GM18519 (cell line): ENCODE data around the gene PTRH2.
"Not testable (repeated sequence)": the region's sequence is repeated elsewhere in the genome, so short reads cannot be mapped to it uniquely, and the experiment has no call there.

Experiments used
- ATAC-seq: cut with Tn5 transposase; IDR thresholded peaks from one replicate; pipeline ENCODE4 v1.9.1; 2021; ENCODE audit warnings: mild to moderate bottlenecking, moderate library complexity; ENCODE audit not compliant: unreplicated experiment, low FRiP score

The PTRH2 gene

DNA sequence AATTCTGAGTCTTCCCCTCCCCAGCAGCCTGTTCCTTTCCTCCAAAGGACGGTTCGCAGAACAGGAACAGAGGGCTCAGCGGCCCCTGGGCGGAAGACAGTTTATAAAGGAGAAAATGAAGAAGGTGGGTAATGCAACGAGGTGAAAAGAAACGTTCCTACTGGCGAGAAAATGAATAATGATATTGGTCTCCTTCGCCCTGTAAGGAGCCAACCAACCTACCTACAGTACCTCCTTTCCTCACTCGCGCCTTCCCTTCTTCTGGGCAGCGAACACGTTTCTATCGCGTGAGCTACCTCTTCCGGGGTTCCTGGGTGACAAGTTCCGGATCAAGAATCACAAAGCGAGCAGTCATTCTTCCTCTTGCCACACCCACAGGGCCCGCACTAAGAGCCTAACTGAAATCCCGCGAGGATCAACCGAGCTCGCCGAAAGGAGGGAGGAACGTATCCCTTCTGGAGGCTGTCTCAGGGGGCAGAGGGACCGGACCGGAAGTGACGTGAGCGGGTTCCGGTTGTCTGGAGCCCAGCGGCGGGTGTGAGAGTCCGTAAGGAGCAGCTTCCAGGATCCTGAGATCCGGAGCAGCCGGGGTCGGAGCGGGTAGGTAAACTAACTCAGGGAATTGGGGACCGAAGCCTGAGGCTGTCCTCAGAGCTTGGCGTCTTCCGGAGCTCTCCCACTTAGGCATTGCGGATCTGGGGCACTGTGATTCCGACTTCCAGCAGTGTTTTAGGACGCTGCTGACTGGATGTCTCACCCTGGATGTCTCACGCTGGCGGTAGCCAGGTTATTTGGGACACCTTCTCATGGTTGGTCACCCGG is at the start of gene PTRH2, which contains the start of gene VMP1:
Gene PTRH2 (minus strand): TSS at position 282 of the 822 bp plus-strand sequence. CDS start 9,452 bp downstream, outside the sequence.
Gene VMP1 (plus strand): TSS at position 506 of the 822 bp plus-strand sequence. CDS start 23,793 bp downstream, outside the sequence.
- peak; percentile 84 for ATAC-seq

GRCh38 chr17:59756236-59756818 is 49.1 kb upstream of the PTRH2 start:
- no peak for ATAC-seq

- ATAC-seq = not testable (repeated sequence)
These were observed 47.8 kb upstream of the PTRH2 start for GRCh38 chr17:59755069-59755468.

- ATAC-seq = no peak
These were observed 47.3 kb upstream of the PTRH2 start for GRCh38 chr17:59754552-59754951.

DNA sequence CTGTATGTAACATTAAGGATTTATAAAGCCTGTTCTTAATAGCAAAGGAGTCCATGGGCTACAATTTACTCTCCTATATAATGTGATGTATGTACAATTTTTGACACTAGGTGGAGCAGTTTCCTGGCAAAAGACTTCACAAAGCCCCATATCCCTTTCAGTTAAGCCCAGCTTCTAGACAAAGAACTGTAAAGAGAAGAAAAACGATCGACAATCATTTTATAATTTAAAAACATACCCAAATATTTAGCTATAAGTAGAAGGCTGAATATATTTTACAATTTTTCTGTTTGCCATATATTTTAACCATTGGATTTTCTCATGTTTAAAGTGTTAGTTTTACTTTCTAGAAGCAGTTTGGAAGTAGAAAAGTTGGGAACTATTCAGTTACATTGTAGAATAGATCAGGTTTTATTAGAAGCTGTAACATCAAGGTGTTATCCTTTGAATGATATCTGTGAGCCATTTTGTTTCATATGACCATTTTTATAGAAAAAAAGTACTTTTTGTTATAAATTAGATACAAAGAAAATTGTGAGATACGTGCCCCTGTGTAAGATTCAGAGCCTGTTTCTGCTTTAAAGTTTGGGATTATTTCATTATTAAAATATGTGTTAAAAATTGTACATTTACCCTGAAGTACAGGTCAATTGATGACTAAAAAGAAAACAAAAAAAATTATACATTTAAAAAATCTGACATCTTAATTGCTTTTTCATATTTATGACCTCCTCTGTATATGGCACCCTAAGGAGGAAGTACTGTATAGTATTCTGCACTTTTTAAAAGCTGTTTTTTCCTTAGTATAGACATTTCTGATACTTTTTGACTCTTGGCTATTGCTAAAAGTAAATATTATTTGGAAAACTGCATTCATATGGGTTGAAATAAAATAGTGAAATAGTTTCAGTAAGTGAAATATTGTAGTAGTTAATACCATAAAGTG is 46.6 kb upstream of the PTRH2 start:
- ATAC-seq = no peak

DNA sequence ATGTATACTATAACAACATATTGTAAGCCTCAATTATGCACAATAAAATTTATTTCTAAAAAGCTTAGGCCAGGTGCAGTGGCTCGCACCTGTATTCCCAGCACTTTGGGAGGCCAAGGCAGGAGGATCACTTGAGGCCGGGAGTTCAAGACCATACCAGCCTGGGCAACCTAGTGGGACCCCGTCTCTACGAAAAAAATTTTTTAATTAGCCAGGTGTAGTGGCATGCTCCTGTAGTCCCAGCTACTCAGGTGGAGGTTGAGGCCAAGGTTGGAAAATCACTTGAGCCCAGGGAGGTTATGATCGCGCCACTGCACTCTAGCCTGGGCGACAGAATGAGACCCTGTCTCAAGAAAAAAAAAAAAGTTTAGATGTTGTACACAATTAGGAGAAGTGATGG is 45.7 kb upstream of the PTRH2 start:
- no peak for ATAC-seq

DNA sequence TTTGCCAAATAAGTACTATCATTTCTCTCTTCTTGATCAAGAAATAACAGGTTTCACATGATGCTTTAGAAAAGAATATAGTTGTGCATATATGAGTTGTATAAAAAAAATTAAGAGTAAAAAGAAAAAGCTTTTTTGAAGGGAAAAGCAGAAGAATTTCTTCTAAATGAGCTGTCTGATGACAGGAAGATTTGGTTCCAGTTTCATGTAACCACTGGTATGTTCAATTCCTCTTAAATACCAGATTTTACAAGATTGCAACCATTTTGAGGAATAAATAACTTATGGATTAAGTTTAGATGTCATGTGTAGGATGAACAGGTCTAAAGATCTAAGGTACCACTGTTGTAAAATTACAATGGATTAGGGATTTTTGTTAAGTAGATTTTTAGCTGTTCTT is 45.2 kb upstream of the PTRH2 start:
- ATAC-seq = no peak

- no peak for ATAC-seq
These were observed 44.8 kb upstream of the PTRH2 start for GRCh38 chr17:59751955-59752413.

DNA sequence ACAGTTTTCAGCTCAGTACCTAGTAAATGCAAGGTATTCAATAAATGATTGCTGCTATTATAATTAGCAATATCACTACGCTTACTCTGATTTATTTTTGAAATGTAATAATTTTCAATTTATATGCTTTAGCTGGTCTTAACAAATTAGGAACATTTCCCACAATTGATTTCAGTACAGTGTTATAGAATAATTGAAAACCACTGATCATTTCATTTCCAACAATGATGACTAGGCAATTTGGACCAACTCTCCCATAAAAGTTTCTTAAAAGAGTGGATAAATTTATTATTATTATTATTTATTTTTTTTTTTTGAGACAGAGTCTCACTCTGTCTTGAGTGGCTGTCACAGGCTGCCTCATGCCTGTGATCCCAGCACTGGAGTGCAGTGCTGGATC is 41.4 kb upstream of the PTRH2 start:
- no peak for ATAC-seq

DNA sequence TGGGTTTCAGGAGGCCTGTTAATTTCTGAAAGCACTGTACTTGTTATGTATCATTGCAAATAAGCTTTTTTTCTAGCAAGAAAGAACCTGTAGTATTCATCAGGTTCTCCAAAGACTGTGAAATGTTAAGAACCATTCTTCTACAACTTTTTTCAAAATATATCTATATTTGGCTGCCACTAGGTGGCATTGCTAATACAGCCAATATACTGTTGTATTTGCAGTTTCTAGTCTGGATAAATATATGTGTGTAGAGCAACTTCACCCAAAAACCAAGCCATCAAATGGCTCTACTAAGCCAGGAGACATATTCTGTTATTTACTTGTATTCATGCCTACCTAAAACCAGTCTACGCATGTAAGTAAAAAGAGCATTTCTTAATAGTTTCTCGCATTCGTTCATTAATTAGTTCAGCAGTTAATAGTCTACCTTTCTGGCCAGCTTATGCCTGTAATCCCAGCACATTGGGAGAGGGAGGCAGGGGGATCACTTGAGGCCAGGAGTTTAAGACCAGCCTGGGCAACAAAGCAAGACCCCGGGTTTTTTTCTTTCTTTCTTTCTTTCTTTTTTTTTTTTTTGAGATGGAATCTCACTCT is 39.7 kb upstream of the PTRH2 start:
- no peak for ATAC-seq

DNA sequence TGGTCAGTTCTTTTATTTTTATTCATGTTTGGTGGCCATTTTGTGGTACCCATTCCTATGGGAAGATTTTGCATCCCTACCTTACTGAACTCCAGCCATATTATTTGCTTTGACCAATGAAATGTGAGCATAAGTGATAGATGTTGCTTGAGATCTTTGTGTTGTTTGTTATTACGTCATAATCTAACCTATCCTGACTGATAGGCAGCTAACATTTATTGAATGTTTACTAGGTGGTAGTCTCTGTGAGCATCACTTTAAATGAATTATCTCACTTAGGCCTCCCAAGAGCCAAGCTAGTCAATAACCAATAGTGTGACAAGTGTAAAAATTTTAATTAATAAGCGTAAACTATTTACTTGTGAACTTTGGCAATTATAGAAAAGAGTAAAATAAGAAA is 37.8 kb upstream of the PTRH2 start:
- ATAC-seq = no peak

GRCh38 chr17:59743842-59744241 is 36.6 kb upstream of the PTRH2 start:
- ATAC-seq = no peak

- ATAC-seq = no peak
These were observed 30.1 kb upstream of the PTRH2 start for GRCh38 chr17:59737324-59737723.

- no peak for ATAC-seq
These were observed 27.0 kb upstream of the PTRH2 start for GRCh38 chr17:59734226-59734625.

DNA sequence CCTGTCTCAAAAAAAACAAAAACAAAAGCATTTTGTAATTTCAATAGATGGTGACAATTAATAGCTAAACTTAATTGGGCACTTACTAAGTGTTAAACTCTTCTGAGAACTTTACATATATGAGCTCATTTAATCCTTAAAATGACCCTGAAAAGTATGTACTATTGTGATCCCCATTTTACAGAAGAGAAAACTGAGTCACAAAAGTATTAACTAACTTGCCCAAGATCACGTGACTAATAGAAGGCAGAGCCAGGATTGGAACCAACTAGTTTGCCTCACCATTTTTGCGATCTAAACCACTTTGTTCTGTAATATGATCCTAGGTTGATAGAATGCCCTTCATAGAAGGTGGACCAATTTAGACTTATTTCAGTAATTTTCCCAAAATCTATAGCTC is 26.5 kb upstream of the PTRH2 start:
- no peak for ATAC-seq

GRCh38 chr17:59730268-59730834 is 23.1 kb upstream of the PTRH2 start:
- ATAC-seq = no peak

- no peak for ATAC-seq
These were observed 20.7 kb upstream of the PTRH2 start for GRCh38 chr17:59727817-59728533.

DNA sequence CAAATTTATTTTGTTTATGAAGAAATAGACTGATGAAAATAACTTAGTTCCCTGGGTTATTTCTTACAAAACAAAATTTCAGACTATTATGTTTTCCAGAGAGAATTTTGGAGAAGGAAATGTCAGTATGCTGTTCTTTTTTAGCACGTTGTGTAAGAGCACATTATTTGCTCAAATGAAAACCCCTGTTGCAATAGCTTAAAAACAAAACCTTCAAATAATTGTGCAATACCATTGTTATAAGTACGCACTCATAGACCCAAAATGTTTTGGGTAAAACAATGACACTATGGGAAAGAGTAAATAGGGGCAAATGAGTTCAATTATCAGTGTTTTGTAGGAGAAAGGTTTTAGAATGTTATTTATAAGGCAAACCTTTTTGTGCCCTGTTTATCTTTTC is 18.5 kb upstream of the PTRH2 start:
- no peak for ATAC-seq

- no peak for ATAC-seq
These were observed 16.4 kb upstream of the PTRH2 start for GRCh38 chr17:59723607-59724006.
